ENCODE measurements around the gene STK17B.

DNA sequence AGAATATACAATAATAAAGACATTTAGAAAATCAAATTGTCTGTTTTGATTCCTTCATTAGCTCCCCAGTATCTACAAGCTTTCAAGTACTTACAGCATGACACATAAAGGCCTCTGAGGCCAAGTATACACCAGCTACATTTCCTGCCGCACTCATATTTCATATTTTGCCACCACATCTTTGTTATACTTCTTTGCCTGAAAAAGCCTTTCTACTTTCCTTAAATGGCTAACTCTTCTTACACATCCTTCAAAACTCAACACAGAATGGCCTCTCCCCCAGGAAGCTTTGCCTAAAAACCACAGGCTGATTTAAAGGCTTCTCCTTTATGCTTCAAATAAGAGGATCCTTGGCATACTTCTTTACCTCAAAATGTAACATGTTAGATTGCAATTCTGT is 4.5 kb downstream of the STK17B start:
- TF ChIP-seq, protein P1, sequence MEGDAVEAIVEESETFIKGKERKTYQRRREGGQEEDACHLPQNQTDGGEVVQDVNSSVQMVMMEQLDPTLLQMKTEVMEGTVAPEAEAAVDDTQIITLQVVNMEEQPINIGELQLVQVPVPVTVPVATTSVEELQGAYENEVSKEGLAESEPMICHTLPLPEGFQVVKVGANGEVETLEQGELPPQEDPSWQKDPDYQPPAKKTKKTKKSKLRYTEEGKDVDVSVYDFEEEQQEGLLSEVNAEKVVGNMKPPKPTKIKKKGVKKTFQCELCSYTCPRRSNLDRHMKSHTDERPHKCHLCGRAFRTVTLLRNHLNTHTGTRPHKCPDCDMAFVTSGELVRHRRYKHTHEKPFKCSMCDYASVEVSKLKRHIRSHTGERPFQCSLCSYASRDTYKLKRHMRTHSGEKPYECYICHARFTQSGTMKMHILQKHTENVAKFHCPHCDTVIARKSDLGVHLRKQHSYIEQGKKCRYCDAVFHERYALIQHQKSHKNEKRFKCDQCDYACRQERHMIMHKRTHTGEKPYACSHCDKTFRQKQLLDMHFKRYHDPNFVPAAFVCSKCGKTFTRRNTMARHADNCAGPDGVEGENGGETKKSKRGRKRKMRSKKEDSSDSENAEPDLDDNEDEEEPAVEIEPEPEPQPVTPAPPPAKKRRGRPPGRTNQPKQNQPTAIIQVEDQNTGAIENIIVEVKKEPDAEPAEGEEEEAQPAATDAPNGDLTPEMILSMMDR (conservative IDR thresholded peaks at IDR 0.05; ENCODE audit: low read depth, low read length) = no peak
- TF ChIP-seq EZH2phosphoT487 (IDR thresholded peaks at IDR 0.05; ENCODE audit: borderline replicate concordance, low read length) = no peak
